Thyroid gland (tissue), 4 donors: ENCODE results near the gene SHISA4.

Experiments used
- CTCF ChIP-seq, 6 experiments: fragments of 200-600 bp in 3 of 6; fragments of 450-650 bp in 3 of 6; sonication (generic) in 3 of 6; IDR thresholded peaks; one replicate each; pipeline ENCODE4 v1.5.1; 2016 to 2019; ENCODE audit warnings: antibody characterized with exemption in 6 of 6, mild to moderate bottlenecking in 2 of 6, inconsistent platforms in 1 of 6, moderate library complexity in 1 of 6
- POLR2A ChIP-seq, 2 donors: fragments of 450-650 bp; IDR thresholded peaks; one replicate each; pipeline ENCODE4 v1.6.1; 2017; ENCODE audit warnings: antibody characterized with exemption in 2 of 2, mild to moderate bottlenecking in 2 of 2, moderate library complexity in 1 of 2

- no peak for TF ChIP-seq CTCF (IDR thresholded peaks at IDR 0.05)
- no peak for TF ChIP-seq POLR2A (IDR thresholded peaks at IDR 0.05)
Measured at GRCh38 chr1:201883786-201884185, 4.9 kb upstream of the SHISA4 start.
